ENCODE measurements around the gene TCF12. TPM values are rescaled to one million over a fixed set of nuclear protein-coding genes. Genes with fewer than 3 reads are reported as not detected.
A peak's percentile ranks its signal among the peaks of the same experiment; 100 is the strongest.

TCF12 gene
- total RNA-seq, 4 donors from 2014 or later, result 50.5 to 117 (median 89.8) TPM

GRCh38 chr15:56917652-56918045 is 795 bp upstream of the TCF12 start:
- TF ChIP-seq CTCF (IDR thresholded peaks at IDR 0.05) (no peak), POLR2A (IDR thresholded peaks at IDR 0.05) (no peak)
- peak in 1 of 2 donors; percentile 87 for DNase-seq (ENCODE audit: low spot score in 2 of 2)
- WGBS, 2 donors, result 7 to 9% methylated on average over 8 to 9 of the region's 9 CpGs
- intact Hi-C loops (cut with DNase I; ENCODE audit: low total_unique reads), result no loop called here
- peak overlapping the region; percentile 95 for H3K4me3 ChIP-seq (ENCODE audit: low read depth, poor library complexity, severe bottlenecking)

GRCh38 chr15:56919031-56919608 is 676 bp downstream of the TCF12 start:
- peak; percentile 32 to 91 for DNase-seq (ENCODE audit: low spot score in 2 of 2)
- intact Hi-C loops (cut with DNase I; ENCODE audit: low total_unique reads), result no loop called here
- TF ChIP-seq CTCF (IDR thresholded peaks at IDR 0.05), result no peak
- no peak for TF ChIP-seq POLR2A (IDR thresholded peaks at IDR 0.05)
- 0 to 1% methylated on average over 24 to 60 of the region's 81 CpGs for WGBS, 2 donors
- H3K4me3 ChIP-seq (ENCODE audit: low read depth, poor library complexity, severe bottlenecking), result peak overlapping the region; percentile 95

- H3K4me3 ChIP-seq (ENCODE audit: low read depth, poor library complexity, severe bottlenecking), result peak overlapping the region; percentile 95
- WGBS, 2 donors, result 2 to 3% methylated on average over 15 to 16 of the region's 42 CpGs
- no peak for TF ChIP-seq POLR2A (IDR thresholded peaks at IDR 0.05)
- no peak for TF ChIP-seq CTCF (IDR thresholded peaks at IDR 0.05)
- intact Hi-C loops (cut with DNase I; ENCODE audit: low total_unique reads), result no loop called here
- peak in 1 of 2 donors; percentile 24 for DNase-seq (ENCODE audit: low spot score in 2 of 2)
These were observed 1.3 kb downstream of the TCF12 start for GRCh38 chr15:56919609-56920366.

GRCh38 chr15:56920367-56920627 is 1.9 kb downstream of the TCF12 start:
- intact Hi-C loops (cut with DNase I; ENCODE audit: low total_unique reads), result no loop called here
- H3K4me3 ChIP-seq (ENCODE audit: low read depth, poor library complexity, severe bottlenecking), result no peak overlapping the region
- 10 to 22% methylated on average over 3 of the region's 3 CpGs for WGBS, 2 donors
- DNase-seq (ENCODE audit: low spot score in 2 of 2), result no peak
- TF ChIP-seq POLR2A (IDR thresholded peaks at IDR 0.05), result no peak
- TF ChIP-seq CTCF (IDR thresholded peaks at IDR 0.05), result no peak

GRCh38 chr15:56923174-56923591 is 4.7 kb downstream of the TCF12 start:
- 58 to 59% methylated on average over 3 of the region's 3 CpGs for WGBS, 2 donors
- no peak for DNase-seq (ENCODE audit: low spot score in 2 of 2)
- H3K4me3 ChIP-seq (ENCODE audit: low read depth, poor library complexity, severe bottlenecking), result no peak overlapping the region
- intact Hi-C loops (cut with DNase I; ENCODE audit: low total_unique reads), result no loop called here
- TF ChIP-seq POLR2A (IDR thresholded peaks at IDR 0.05) (no peak), CTCF (IDR thresholded peaks at IDR 0.05) (no peak)
